ENCODE results near the gene PPA2. TPM values are rescaled to one million over a fixed set of nuclear protein-coding genes. Genes with fewer than 3 reads are reported as not detected.
"Not testable (repeated sequence)": the region's sequence is repeated elsewhere in the genome, so short reads cannot be mapped to it uniquely, and the experiment has no call there.

PPA2 gene
- 34.9 and 45.1 TPM in 2 replicates for total RNA-seq

DNA sequence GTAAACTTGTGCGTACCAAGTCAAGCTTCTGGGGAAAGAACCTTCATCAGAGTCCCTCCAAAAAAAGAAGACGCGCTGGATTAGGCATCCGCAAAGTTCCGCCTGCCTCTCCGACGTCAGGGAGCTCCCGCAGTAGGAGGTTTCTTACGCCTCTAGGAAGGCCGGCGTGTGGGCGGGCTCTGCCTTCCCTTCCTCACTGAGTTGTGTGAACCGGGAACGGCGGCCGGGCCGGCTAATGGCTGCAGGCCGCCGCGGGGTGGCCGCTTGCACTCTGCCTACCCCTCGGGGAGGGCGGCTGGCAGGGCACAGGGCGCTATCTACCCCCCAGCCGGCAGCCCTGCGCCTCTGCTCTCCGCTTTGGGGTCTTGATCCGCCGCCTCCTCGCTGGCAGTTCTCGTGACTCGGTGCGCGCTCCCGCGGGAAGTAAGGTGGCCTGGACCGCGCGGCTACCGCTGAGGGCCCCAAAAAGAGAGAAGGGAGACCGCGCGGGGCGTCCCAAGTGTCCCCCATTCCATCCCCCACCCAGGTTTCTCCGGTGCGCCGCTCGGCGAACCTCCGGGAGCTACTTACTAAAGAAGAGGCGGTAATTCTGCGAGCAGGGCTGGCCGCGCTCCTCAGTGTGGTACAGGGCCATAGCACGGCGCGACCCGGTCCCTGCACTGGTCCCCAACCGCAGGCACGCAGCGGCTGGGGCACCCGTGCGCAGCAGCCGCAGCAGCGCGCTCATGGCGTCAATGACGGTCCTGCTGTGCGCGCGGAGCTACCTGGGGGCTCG, at the start of gene PPA2:
Gene PPA2, minus strand, starts transcription at position 739 of the 775 bp plus-strand sequence. Its CDS starts 12 bp downstream, at position 727.
- peak; percentile 77 to 91 for DNase-seq (ENCODE audit: low read depth in 2 of 2)

DNA sequence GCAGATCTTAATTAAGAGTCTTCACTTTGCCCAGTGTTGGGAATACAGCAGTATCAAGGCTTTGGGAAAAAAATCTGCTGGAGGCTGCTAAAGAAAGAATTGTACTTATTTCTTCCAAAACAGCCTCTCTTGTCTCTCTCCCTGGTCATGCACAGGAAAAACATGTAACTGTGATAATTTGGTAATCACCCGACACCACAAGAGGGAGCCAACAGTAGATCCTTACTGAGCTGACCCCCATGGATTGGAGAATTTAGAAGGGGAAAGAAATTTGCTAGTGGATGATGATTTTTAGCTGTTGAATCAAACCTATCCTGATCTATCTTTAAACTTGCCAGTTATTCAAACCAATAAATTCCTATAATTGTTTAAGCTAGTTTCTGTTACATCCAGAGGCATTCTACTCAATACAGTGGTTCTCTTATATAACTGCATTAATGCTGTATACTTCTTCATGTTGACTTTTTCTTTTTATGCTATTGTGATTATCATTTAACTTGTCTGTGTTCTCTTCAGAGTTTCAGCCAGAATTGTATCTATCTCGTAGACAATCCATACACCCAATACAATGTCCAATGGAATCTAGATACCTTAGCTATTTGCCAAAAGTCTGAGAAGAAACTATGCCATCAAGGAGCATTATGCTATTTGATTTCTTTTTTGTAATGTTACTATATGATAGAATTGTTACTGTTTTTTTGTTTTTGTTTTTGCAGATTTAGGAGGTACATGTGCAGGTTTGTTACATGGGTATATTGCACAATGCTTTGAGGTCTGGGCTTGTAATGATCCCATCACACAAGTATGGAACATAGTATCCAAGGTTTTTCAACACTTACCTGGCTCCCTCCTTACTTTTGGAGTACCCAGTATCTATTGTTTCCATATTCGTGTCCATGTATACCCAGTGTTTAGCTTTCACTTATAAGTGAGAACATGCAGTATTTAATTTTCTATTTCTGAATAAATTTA, 47.2 kb upstream of the PPA2 start:
- peak; percentile 49 to 69 for DNase-seq (ENCODE audit: low read depth in 2 of 2)

GRCh38 chr4:105510245-105510644, 36.4 kb upstream of the PPA2 start:
- no peak for DNase-seq (ENCODE audit: low read depth in 2 of 2)

GRCh38 chr4:105509714-105510113, 35.9 kb upstream of the PPA2 start:
- no peak for DNase-seq (ENCODE audit: low read depth in 2 of 2)

GRCh38 chr4:105509291-105509690, 35.4 kb upstream of the PPA2 start:
- DNase-seq (ENCODE audit: low read depth in 2 of 2), result no peak

GRCh38 chr4:105504744-105505143, 30.9 kb upstream of the PPA2 start:
- DNase-seq (ENCODE audit: low read depth in 2 of 2), result no peak

GRCh38 chr4:105503484-105503883, 29.6 kb upstream of the PPA2 start:
- no peak for DNase-seq (ENCODE audit: low read depth in 2 of 2)

DNA sequence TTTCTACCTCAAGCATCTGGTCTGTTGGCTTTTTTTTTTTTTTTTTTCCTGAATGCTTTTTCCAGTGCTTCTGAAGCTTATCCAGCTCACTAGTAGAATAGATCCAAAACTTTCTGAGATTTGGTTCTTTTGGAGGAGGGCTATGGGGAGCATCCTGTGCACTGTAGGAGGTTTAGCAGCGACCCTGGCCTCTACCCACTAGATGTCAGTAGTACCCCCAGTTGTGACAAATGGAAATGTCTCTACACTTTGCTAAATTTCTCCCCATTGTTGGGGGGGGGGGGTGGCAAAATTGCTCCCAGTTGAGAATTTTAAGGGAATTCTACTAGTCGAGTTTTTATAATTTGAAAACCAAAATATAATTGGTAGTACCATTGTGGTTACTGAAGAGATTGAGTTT, 23.0 kb upstream of the PPA2 start:
- DNase-seq (ENCODE audit: low read depth in 2 of 2), result no peak

DNA sequence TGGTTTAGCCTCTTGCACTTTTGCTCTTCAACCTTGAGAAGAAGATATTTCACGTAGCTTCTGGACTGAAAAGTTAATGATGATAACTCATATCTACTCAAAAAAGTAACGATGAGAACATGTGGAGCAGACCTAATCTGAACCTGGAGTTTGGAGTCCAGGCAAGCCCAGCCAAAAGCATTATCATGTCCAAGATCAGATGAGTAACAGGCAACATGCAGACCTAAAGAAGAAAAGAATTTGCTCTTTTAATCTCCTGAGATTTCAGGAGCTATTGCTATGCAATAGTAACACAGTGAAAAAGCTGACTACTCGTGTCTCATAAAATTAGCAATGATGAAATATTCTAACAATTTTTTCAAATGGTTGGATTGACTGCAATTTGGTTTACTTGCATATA, 21.8 kb upstream of the PPA2 start:
- DNase-seq (ENCODE audit: low read depth in 2 of 2), result no peak

DNA sequence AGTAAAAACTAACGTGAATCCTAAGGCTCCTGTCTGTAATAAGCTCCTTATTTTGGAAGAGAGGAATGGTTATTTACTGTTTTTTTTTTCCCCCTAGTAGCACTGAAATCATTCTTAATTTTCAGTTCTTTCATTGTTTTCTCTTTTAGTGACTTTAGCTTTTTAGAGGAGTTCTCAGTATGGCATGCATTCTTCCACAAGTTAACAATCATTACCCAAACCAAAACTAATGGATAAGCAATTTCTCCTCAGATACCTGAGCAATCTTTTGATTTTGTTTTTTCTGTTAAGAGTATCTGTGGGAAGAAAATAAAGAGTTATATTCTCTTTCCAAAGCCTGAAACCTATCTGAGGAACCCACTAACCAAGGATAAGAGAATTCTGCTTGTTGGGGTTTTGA, 16.7 kb upstream of the PPA2 start:
- no peak for DNase-seq (ENCODE audit: low read depth in 2 of 2)

DNA sequence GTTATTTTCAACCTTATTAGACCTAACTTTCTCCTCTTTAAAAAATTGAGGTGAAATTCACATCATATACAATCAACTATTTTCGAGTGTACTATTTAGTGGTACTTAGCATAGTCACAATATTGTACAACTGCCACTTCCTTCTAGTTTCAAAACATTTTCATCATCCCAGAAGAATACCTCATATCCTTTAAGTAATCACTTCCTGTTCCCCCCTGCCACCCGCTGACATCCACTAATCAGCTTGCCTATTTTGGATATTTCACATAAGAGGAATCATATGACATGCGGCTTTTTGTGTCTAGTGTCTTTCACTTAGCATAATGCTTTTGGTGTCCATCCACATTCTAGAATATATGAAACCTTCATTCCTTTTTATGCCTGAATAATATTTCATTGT, 10.0 kb upstream of the PPA2 start:
- DNase-seq (ENCODE audit: low read depth in 2 of 2), result peak in 1 of 2 donors; percentile 8

GRCh38 chr4:105474099-105474518, 247 bp upstream of the PPA2 start:
- peak; percentile 88 to 93 for DNase-seq (ENCODE audit: low read depth in 2 of 2)

GRCh38 chr4:105472871-105473323, 965 bp downstream of the PPA2 start:
- DNase-seq (ENCODE audit: low read depth in 2 of 2), result peak; percentile 42 to 54

DNA sequence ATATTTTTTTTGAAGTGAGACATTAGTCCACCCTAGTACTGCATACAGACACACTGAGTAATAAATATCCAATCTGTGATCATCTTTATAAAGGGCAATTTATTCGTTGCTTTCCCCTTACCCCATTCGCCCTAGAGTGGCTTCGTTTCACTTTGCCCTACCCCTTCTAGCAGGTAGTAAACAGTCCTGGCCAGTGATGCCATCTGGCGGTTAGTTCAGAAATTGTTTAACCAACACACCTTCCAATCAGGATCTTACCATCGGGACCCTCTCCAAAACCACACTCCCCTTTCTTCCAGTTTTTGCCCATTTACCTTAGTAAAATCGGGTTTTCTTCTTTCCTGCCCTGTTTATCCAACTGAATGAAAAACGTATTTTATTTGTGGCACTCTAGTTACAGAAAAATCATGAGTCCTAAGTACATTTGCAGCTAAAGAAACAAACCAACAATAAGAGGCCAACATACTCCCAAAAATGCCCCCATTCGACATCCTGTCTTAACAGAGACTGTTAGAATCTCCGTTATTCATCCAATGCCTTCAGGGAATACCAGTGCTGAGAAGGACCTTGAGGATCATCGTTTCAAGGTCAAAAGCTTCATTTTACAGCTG, 2.2 kb downstream of the PPA2 start:
- DNase-seq (ENCODE audit: low read depth in 2 of 2), result peak; percentile 82 to 87

- no peak for DNase-seq (ENCODE audit: low read depth in 2 of 2)
Observed at GRCh38 chr4:105470766-105471165, 3.1 kb downstream of the PPA2 start.

- DNase-seq (ENCODE audit: low read depth in 2 of 2), result no peak
Observed at GRCh38 chr4:105469736-105470135, 4.1 kb downstream of the PPA2 start.

DNA sequence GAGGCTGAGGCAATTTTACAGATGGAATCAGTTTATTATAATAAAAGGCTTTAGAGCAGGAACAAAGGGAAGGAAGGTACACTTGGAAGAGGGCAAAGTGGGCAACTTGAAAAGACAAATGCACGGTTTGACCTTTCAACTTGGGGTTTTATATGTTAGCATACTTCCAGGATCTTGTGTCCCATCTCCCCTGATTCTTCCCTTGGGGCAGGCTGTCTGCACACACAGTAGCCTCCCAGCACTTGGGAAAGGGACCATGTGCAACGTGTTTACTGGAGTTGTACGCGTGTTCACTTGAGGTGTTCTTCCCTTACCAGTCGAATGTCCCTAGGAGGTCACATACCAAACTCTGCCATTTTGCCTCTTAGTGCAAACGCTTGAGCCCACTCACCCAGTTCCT, 7.3 kb downstream of the PPA2 start:
- DNase-seq (ENCODE audit: low read depth in 2 of 2), result no peak

DNA sequence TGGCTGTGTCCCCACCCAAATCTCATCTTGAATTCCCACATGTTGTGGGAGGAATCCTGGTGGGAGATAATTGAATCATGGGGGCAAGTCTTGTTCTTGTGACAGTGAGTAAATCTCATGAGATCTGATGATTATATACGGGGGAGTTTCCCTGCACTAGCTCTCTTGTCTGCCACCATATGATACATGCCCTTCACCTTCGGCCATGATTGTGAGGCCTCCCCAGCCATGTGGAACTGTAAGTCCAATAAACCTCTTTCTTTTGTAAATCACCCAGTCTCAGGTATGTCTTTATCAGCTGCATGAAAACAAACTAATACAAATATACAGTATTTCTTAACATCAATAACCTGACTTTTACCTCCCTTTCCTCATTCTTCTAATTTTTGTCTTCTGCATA, 9.3 kb downstream of the PPA2 start:
- DNase-seq (ENCODE audit: low read depth in 2 of 2), result not testable (repeated sequence)

DNA sequence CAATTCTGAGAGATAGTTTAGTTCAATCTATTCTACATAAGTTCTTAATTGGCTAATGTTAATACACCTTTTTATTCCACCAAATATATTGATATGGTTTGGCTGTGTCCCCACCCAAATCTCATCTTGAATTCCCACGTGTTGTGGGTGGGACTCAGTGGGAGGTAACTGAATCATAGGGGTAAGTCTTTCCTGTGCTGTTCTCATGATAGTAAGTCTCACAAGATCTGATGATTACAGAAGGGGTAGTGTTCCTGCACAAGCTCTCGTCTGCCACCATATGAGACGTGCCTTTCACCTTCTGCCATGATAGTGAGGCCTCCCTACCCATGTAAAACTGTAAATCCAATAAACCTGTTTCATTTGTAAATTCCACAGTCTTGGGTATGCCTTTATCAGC, 11.3 kb downstream of the PPA2 start:
- DNase-seq (ENCODE audit: low read depth in 2 of 2), result no peak

GRCh38 chr4:105461621-105462382, 12.1 kb downstream of the PPA2 start:
- no peak for DNase-seq (ENCODE audit: low read depth in 2 of 2)

- DNase-seq (ENCODE audit: low read depth in 2 of 2), result no peak
Observed at GRCh38 chr4:105461221-105461620, 12.6 kb downstream of the PPA2 start.

All from lung microvascular endothelial cell (primary cell).